ENCODE measurements around the gene DEFB116. TPM values are rescaled to one million over a fixed set of nuclear protein-coding genes. Genes with fewer than 3 reads are reported as not detected.
"Not testable (repeated sequence)": the region's sequence is repeated elsewhere in the genome, so short reads cannot be mapped to it uniquely, and the experiment has no call there.

Gene DEFB116
- total RNA-seq = not detected
- long read RNA-seq = 0 reads

- intact Hi-C loops (cut with DNase I) = no loop called here
- DNase-seq (ENCODE audit: missing footprints) (no peak), ATAC-seq (no peak)
These were observed at the start of gene DEFB116 for GRCh38 chr20:31308535-31309162. Gene DEFB116, minus strand, starts transcription at chr20:31308585. Its CDS starts 0 bp downstream, at chr20:31308585.

- ATAC-seq (no peak), DNase-seq (ENCODE audit: missing footprints) (no peak)
- intact Hi-C loops (cut with DNase I) = no loop called here
These were observed 47.6 kb upstream of the DEFB116 start for GRCh38 chr20:31355981-31356380.

GRCh38 chr20:31341470-31341869 lies 33.1 kb upstream of the DEFB116 start:
- ATAC-seq (no peak), DNase-seq (ENCODE audit: missing footprints) (no peak)
- intact Hi-C loops (cut with DNase I) = no loop called here

- ATAC-seq (no peak), DNase-seq (ENCODE audit: missing footprints) (no peak)
- intact Hi-C loops (cut with DNase I) = no loop called here
These were observed 22.5 kb upstream of the DEFB116 start for GRCh38 chr20:31330893-31331292.

- intact Hi-C loops (cut with DNase I) = no loop called here
- ATAC-seq (no peak), DNase-seq (ENCODE audit: missing footprints) (no peak)
These were observed 14.1 kb upstream of the DEFB116 start for GRCh38 chr20:31322504-31322903.

- intact Hi-C loops (cut with DNase I); DNase-seq (ENCODE audit: missing footprints); ATAC-seq: not testable (repeated sequence)
These were observed 23.4 kb downstream of the DEFB116 start for GRCh38 chr20:31284964-31285363.

- ATAC-seq = no peak
- no peak for DNase-seq (ENCODE audit: missing footprints)
- intact Hi-C loops (cut with DNase I) = no loop called here
These were observed 30.2 kb downstream of the DEFB116 start for GRCh38 chr20:31278178-31278577.

GRCh38 chr20:31274441-31274840 lies 33.9 kb downstream of the DEFB116 start:
- DNase-seq (ENCODE audit: missing footprints) (peak; percentile 67), ATAC-seq (no peak)
- intact Hi-C loops (cut with DNase I) = no loop called here

- no peak for DNase-seq (ENCODE audit: missing footprints)
- ATAC-seq = no peak
- intact Hi-C loops (cut with DNase I) = no loop called here
These were observed 48.0 kb downstream of the DEFB116 start for GRCh38 chr20:31260326-31260932.

- intact Hi-C loops (cut with DNase I) = no loop called here
- no peak for DNase-seq (ENCODE audit: missing footprints)
- peak; percentile 10 for ATAC-seq
These were observed 51.0 kb downstream of the DEFB116 start, which contains the start of gene DEFB115 for GRCh38 chr20:31257364-31257763. Gene DEFB115, plus strand, starts transcription at chr20:31257664. Its CDS starts 0 bp downstream, at chr20:31257664.

- DNase-seq (ENCODE audit: missing footprints) (no peak), ATAC-seq (peak; percentile 31)
- intact Hi-C loops (cut with DNase I) = no loop called here
These were observed 51.4 kb downstream of the DEFB116 start for GRCh38 chr20:31256959-31257358.

Other genes starting within 250 kb of the DEFB116 start
- not detected for gene DEFB115, start 50.9 kb downstream of the DEFB116 start, total RNA-seq
- not detected for gene DEFB118, start 60.0 kb upstream of the DEFB116 start, total RNA-seq
- gene DEFB119, start 82.0 kb upstream of the DEFB116 start, total RNA-seq = not detected
- not detected for gene DEFB121, start 97.6 kb upstream of the DEFB116 start, total RNA-seq
- gene DEFB123, start 132.0 kb upstream of the DEFB116 start, total RNA-seq = not detected
- not detected for gene DEFB124, start 166.5 kb upstream of the DEFB116 start, total RNA-seq
- gene REM1, start 166.7 kb upstream of the DEFB116 start, total RNA-seq = 2.4 TPM
- gene HM13, start 205.9 kb upstream of the DEFB116 start, total RNA-seq = 46.7 TPM